OCI-LY7 (cell line): ENCODE data around the gene RASA2.

Experiments
- EZH2phosphoT487 ChIP-seq: fragments of 200-600 bp; sonication (generic); IDR thresholded peaks from 2 replicates; pipeline ENCODE4 v1.6.1; 2018; ENCODE audit warnings: low read depth, borderline replicate concordance, mild to moderate bottlenecking, mixed run types, antibody characterized with exemption, low read length, moderate library complexity, mixed read lengths
- TF ChIP-seq, protein P1 (sequence below): fragments of 200-600 bp; sonication (generic); conservative IDR thresholded peaks from 2 replicates; pipeline ENCODE4 v1.5.1; 2014; ENCODE audit warnings: mild to moderate bottlenecking, antibody characterized with exemption, low read length, moderate library complexity, mixed read lengths

DNA sequence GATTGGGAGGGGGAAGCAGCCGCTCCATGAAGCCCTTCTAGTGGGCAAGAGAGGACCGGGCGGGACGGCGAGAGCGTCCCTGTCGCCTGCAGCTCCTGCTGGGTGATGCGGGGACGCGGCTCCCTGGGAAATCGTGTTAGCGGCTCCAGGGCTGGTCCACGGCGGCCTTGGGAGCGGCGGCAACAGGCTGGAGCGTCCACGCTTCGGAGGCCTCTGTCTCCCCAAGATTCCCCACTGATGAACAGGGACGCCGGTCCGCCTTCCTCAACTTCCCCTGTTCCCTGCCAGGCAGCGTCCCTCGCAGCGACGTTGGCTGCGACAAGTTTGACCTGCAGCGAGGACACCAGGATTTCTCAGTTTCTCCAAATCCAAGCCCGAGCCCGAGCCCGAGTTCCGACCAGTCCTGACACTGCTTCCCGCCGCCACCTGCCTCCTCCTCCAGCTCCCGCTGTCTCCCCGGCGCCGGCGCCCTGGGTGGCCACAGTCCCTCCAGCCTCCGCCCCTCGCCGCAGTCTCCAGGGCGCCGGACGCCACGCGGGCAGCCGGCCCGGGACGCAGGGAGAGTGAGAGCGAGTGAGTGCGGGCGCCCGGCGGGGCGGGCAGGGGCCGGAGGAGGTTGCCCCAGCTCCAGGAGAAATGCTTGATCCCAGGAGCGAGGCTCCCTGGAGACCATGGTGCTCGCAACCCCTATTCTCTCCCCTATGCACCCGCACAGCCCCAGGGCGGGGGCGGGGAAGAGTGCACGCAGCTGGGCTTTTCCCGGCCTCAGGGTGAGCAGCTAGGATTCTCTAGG lies 173.2 kb downstream of the RASA2 start:
- TF ChIP-seq, protein P1, sequence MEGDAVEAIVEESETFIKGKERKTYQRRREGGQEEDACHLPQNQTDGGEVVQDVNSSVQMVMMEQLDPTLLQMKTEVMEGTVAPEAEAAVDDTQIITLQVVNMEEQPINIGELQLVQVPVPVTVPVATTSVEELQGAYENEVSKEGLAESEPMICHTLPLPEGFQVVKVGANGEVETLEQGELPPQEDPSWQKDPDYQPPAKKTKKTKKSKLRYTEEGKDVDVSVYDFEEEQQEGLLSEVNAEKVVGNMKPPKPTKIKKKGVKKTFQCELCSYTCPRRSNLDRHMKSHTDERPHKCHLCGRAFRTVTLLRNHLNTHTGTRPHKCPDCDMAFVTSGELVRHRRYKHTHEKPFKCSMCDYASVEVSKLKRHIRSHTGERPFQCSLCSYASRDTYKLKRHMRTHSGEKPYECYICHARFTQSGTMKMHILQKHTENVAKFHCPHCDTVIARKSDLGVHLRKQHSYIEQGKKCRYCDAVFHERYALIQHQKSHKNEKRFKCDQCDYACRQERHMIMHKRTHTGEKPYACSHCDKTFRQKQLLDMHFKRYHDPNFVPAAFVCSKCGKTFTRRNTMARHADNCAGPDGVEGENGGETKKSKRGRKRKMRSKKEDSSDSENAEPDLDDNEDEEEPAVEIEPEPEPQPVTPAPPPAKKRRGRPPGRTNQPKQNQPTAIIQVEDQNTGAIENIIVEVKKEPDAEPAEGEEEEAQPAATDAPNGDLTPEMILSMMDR, result no peak
- no peak for TF ChIP-seq EZH2phosphoT487
